Fibroblast of the aortic adventitia (primary cell): Measurements from ENCODE around the gene MED29. TPM values are rescaled to one million over a fixed set of nuclear protein-coding genes. Genes with fewer than 3 reads are reported as not detected.
"Not testable (repeated sequence)": the region's sequence is repeated elsewhere in the genome, so short reads cannot be mapped to it uniquely, and the experiment has no call there.

Experiments
- DNase-seq: peaks from one replicate; pipeline ENCODE4 v3.0.0-alpha.2; 2010; ENCODE audit warnings: low read depth
- H3K4me3 ChIP-seq: 2 replicates; pipeline ENCODE4 v1.5.1; 2011; ENCODE audit warnings: low read depth, mild to moderate bottlenecking, control low read depth, low read length, moderate library complexity
- CTCF ChIP-seq: IDR thresholded peaks from 2 replicates; pipeline ENCODE4 v1.5.1; 2011; ENCODE audit warnings: mild to moderate bottlenecking, low read length, control low read depth, inconsistent platforms; ENCODE audit not compliant: insufficient read depth
- total RNA-seq: library from RNA; depleted of rRNA; stranded (reverse); fragments of >200 nt; gene quantifications from 2 replicates; pipeline ENCODE4 v1.2.3, GENCODE V29; 2012; ENCODE audit warnings: low replicate concordance

MED29 gene
- total RNA-seq, 1 donor: 25.7 TPM

- no peak for TF ChIP-seq CTCF
- no peak for DNase-seq
- no peak overlapping the region for H3K4me3 ChIP-seq
Measured at GRCh38 chr19:39369200-39369599, 22.0 kb upstream of the MED29 start.

GRCh38 chr19:39370735-39371134, 20.4 kb upstream of the MED29 start:
- DNase-seq: no peak
- no peak overlapping the region for H3K4me3 ChIP-seq
- no peak for TF ChIP-seq CTCF

GRCh38 chr19:39372047-39372802, 19.0 kb upstream of the MED29 start:
- H3K4me3 ChIP-seq: no peak overlapping the region
- peak; percentile 11 for TF ChIP-seq CTCF
- peak; percentile 99 for DNase-seq

GRCh38 chr19:39372941-39373340, 18.2 kb upstream of the MED29 start:
- H3K4me3 ChIP-seq: no peak overlapping the region
- DNase-seq: peak; percentile 46
- TF ChIP-seq CTCF: no peak

GRCh38 chr19:39375929-39376328, 15.2 kb upstream of the MED29 start:
- no peak for DNase-seq
- no peak overlapping the region for H3K4me3 ChIP-seq
- no peak for TF ChIP-seq CTCF

GRCh38 chr19:39377373-39378362, 13.5 kb upstream of the MED29 start:
- TF ChIP-seq CTCF: no peak
- DNase-seq: no peak
- no peak overlapping the region for H3K4me3 ChIP-seq

GRCh38 chr19:39379366-39379765, 11.8 kb upstream of the MED29 start:
- H3K4me3 ChIP-seq, DNase-seq: not testable (repeated sequence)
